ENCODE results near the gene UROS.

Gene UROS

DNA sequence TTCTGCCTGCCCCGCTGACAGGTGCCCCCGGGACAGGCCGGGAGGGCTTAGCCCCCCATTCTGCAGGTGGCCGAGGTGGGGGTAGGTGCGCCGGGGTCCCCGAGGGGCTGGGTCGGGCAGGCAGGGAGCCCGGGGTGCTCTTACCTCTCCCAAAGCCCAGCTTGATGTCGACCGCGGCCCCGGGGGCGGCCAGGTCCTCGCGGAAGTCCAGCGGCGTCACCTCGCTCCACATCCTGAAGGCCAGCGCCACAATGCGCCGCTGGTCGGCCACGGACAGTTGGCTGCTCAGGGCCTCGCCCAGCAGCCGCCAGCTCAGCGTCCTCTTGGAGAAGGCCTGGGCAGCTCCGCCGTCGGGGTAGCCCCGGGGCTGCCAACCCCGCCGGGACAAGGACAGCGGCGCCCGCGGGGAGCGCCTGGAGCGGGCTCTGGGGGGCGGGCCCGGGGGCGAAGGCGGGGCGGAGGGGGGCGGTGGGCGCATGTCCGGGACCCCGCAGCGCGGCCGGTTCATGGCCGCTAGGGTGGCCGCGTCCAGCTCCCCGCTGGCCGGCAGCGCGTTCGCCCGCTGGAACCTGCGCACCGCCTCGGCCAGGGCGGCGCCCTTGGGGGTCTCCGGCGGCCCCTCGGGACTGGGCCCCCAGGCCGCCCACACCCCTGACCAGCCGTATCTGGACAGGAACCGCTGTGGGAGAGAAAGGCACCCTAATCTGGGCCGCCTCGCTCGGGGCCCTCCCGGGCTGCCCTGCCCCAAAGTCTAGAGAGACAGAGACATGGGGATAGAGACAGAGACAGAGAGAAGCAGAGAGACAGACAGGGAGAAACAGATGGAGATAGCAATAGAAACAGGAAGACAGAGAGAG is 49.1 kb downstream of the UROS start:
- DNase-seq, result no peak
- H2AFZ ChIP-seq (ENCODE audit: low read depth, low read length), result no peak overlapping the region
- TF ChIP-seq EZH2 (IDR thresholded peaks at IDR 0.05; ENCODE audit: borderline replicate concordance, low read depth, low read length, severe bottlenecking), result no peak
- TF ChIP-seq, protein P1, sequence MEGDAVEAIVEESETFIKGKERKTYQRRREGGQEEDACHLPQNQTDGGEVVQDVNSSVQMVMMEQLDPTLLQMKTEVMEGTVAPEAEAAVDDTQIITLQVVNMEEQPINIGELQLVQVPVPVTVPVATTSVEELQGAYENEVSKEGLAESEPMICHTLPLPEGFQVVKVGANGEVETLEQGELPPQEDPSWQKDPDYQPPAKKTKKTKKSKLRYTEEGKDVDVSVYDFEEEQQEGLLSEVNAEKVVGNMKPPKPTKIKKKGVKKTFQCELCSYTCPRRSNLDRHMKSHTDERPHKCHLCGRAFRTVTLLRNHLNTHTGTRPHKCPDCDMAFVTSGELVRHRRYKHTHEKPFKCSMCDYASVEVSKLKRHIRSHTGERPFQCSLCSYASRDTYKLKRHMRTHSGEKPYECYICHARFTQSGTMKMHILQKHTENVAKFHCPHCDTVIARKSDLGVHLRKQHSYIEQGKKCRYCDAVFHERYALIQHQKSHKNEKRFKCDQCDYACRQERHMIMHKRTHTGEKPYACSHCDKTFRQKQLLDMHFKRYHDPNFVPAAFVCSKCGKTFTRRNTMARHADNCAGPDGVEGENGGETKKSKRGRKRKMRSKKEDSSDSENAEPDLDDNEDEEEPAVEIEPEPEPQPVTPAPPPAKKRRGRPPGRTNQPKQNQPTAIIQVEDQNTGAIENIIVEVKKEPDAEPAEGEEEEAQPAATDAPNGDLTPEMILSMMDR (IDR thresholded peaks at IDR 0.05; ENCODE audit: borderline replicate concordance, extremely low read depth, low read length, poor library complexity, severe bottlenecking), result no peak

DNA sequence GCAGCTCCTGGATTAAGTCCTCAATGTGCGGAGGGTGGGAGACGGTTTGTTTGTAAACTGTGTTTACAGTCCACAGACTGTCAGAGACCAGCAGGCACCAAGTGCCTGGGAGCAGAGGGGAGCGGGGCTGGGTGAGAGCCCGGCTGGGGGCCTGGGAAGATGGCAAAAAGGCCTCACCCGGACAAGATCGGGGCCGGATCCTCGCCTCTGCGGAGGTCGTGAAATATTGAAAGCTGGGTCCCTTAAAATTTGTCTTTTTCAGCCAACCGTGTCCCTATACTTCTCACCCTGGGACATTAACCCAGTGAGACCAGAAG is 50.2 kb downstream of the UROS start:
- H3K4me3 ChIP-seq (ENCODE audit: low read depth in 1 of 2, low read length in 2 of 2), result no peak overlapping the region
- no peaks in the 10 kb centered on the region for H3K79me2 ChIP-seq (ENCODE audit: insufficient read depth, low read length)
- H4K20me1 ChIP-seq (ENCODE audit: insufficient read depth, low read length), result no peaks in the 10 kb centered on the region; the same call in 1 of the 2 replicates
- no peak overlapping the region for H2AFZ ChIP-seq (ENCODE audit: low read depth, low read length)
- no peaks in the 10 kb centered on the region for H3K9me3 ChIP-seq (ENCODE audit: insufficient read depth, low read length, severe bottlenecking)
- no peak overlapping the region for H3K4me2 ChIP-seq (ENCODE audit: insufficient read depth, low read length)
- no peaks in the 10 kb centered on the region for H3K4me1 ChIP-seq (ENCODE audit: insufficient read depth, low read length)
- H3K9ac ChIP-seq (ENCODE audit: low read depth, low read length), result no peak overlapping the region
- DNase-seq (no peak), ATAC-seq (ENCODE audit: insufficient read depth, low read depth) (no peak; the same call in 2 of the 3 replicates)
- TF ChIP-seq EZH2 (IDR thresholded peaks at IDR 0.05; ENCODE audit: borderline replicate concordance, low read depth, low read length, severe bottlenecking), result no peak
- no peak overlapping the region for H3K27ac ChIP-seq (ENCODE audit: low read length)
- peaks cover 3% of the 10 kb centered on the region; the same call in 1 of the 2 replicates for H3K36me3 ChIP-seq (ENCODE audit: insufficient read depth, low read length)
- no peaks in the 10 kb centered on the region for H3K27me3 ChIP-seq (ENCODE audit: insufficient read depth, low read length, poor library complexity)

More for the DNA sequence above, 49.1 kb downstream of the UROS start:
- Histone ChIP-seq H3K4me3 (ENCODE audit: low read depth in 1 of 2, low read length in 2 of 2) (no peak overlapping the region), H4K20me1 (ENCODE audit: insufficient read depth, low read length) (no peaks in the 10 kb centered on the region; the same call in 1 of the 2 replicates), H3K79me2 (ENCODE audit: insufficient read depth, low read length) (no peaks in the 10 kb centered on the region), H3K4me1 (ENCODE audit: insufficient read depth, low read length) (no peaks in the 10 kb centered on the region), H3K4me2 (ENCODE audit: insufficient read depth, low read length) (no peak overlapping the region), H3K9me3 (ENCODE audit: insufficient read depth, low read length, severe bottlenecking) (no peaks in the 10 kb centered on the region), H3K9ac (ENCODE audit: low read depth, low read length) (no peak overlapping the region), H3K27me3 (ENCODE audit: insufficient read depth, low read length, poor library complexity) (no peaks in the 10 kb centered on the region), H3K36me3 (ENCODE audit: insufficient read depth, low read length) (peaks cover 3% of the 10 kb centered on the region; the same call in 1 of the 2 replicates), H3K27ac (ENCODE audit: low read length) (no peak overlapping the region)
- no peak for ATAC-seq (ENCODE audit: insufficient read depth, low read depth)

- Histone ChIP-seq H3K9ac (ENCODE audit: low read depth, low read length) (no peak overlapping the region), H3K36me3 (ENCODE audit: insufficient read depth, low read length) (peaks cover 3% of the 10 kb centered on the region; the same call in 1 of the 2 replicates), H3K79me2 (ENCODE audit: insufficient read depth, low read length) (no peaks in the 10 kb centered on the region), H3K4me3 (ENCODE audit: low read depth in 1 of 2, low read length in 2 of 2) (no peak overlapping the region), H3K9me3 (ENCODE audit: insufficient read depth, low read length, severe bottlenecking) (no peaks in the 10 kb centered on the region), H4K20me1 (ENCODE audit: insufficient read depth, low read length) (no peaks in the 10 kb centered on the region; the same call in 1 of the 2 replicates), H3K27me3 (ENCODE audit: insufficient read depth, low read length, poor library complexity) (no peaks in the 10 kb centered on the region), H3K4me1 (ENCODE audit: insufficient read depth, low read length) (no peaks in the 10 kb centered on the region), H2AFZ (ENCODE audit: low read depth, low read length) (no peak overlapping the region), H3K27ac (ENCODE audit: low read length) (no peak overlapping the region), H3K4me2 (ENCODE audit: insufficient read depth, low read length) (no peak overlapping the region)
- TF ChIP-seq EZH2 (IDR thresholded peaks at IDR 0.05; ENCODE audit: borderline replicate concordance, low read depth, low read length, severe bottlenecking), result no peak
- TF ChIP-seq, protein P1 (IDR thresholded peaks at IDR 0.05; ENCODE audit: borderline replicate concordance, extremely low read depth, low read length, poor library complexity, severe bottlenecking), result no peak
- DNase-seq (no peak), ATAC-seq (ENCODE audit: insufficient read depth, low read depth) (peak; percentile 22; the same call in 1 of the 3 replicates)
Observed at GRCh38 chr10:125772112-125772863, 50.8 kb downstream of the UROS start.

DNA sequence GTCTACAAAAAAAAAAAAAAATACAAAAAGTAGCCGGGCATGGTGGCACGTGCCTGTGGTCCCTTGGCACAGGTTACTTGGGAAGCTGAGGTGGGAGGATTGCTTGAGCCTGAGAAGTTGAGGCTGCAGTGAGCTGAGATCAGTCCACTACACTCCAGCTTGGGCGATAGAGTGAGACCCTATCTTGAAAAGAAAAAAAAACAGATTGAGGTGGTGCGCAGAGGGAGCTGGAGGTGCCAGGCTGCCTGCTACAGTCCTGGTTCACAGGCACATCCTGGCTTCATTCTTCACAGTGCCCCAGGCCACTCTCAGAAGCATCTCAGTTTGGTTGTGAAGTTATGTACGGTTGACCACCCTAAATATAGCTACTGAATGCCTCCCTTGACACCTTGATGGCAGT is 52.2 kb downstream of the UROS start:
- Histone ChIP-seq H2AFZ (ENCODE audit: low read depth, low read length) (no peak overlapping the region), H3K79me2 (ENCODE audit: insufficient read depth, low read length) (no peaks in the 10 kb centered on the region), H3K4me3 (ENCODE audit: low read depth in 1 of 2, low read length in 2 of 2) (no peak overlapping the region), H3K4me1 (ENCODE audit: insufficient read depth, low read length) (no peaks in the 10 kb centered on the region), H3K27ac (ENCODE audit: low read length) (no peak overlapping the region), H3K4me2 (ENCODE audit: insufficient read depth, low read length) (no peak overlapping the region), H3K36me3 (ENCODE audit: insufficient read depth, low read length) (peaks cover 7% of the 10 kb centered on the region), H4K20me1 (ENCODE audit: insufficient read depth, low read length) (no peaks in the 10 kb centered on the region; the same call in 1 of the 2 replicates), H3K27me3 (ENCODE audit: insufficient read depth, low read length, poor library complexity) (no peaks in the 10 kb centered on the region), H3K9me3 (ENCODE audit: insufficient read depth, low read length, severe bottlenecking) (no peaks in the 10 kb centered on the region), H3K9ac (ENCODE audit: low read depth, low read length) (no peak overlapping the region)
- ATAC-seq (ENCODE audit: insufficient read depth, low read depth), result no peak
- no peak for DNase-seq
- TF ChIP-seq EZH2 (IDR thresholded peaks at IDR 0.05; ENCODE audit: borderline replicate concordance, low read depth, low read length, severe bottlenecking), result no peak
- TF ChIP-seq, protein P1 (IDR thresholded peaks at IDR 0.05; ENCODE audit: borderline replicate concordance, extremely low read depth, low read length, poor library complexity, severe bottlenecking), result no peak
